IMR-90 (cell line): ENCODE measurements around the gene ANK3. TPM values are rescaled to one million over a fixed set of nuclear protein-coding genes. Genes with fewer than 3 reads are reported as not detected.

Source experiments
- ATAC-seq: fragments of 200-7000 bp; cut with Tn5 transposase; 2 replicates; pipeline ENCODE4 v1.9.1; 2020; ENCODE audit warnings: low read depth, mild to moderate bottlenecking, moderate library complexity
- BruUV-seq: library from RNA; stranded (reverse); fragments of 400-500 nt; replicated peaks from 2 replicates; lab custom pipeline; 2021; lab: Mats Ljungman, UMichigan
- CTCF ChIA-PET: fragments of 300-600 bp; formaldehyde crosslinking; extraction: SDS; loops from one replicate; lab custom pipeline; 2021; ENCODE audit warnings: antibody characterized with exemption; lab: Yijun Ruan, JAX
- POLR2A ChIA-PET: fragments of 300-600 bp; sonication (Branson Sonifier 250); formaldehyde crosslinking; loops from one replicate; lab custom pipeline; 2022; ENCODE audit warnings: antibody characterized with exemption; ENCODE audit not compliant: unreplicated experiment; lab: Charles Lee
- DNase-seq: peaks from one replicate; pipeline ENCODE4 v3.0.0; 2013
- H2AFZ ChIP-seq: replicated peaks from 2 replicates; pipeline ENCODE3; 2013; ENCODE audit warnings: low read length, mild to moderate bottlenecking; ENCODE audit not compliant: poor library complexity
- H2AK5ac ChIP-seq: 2 replicates; pipeline ENCODE4 v1.6.1; 2013; ENCODE audit warnings: low read depth, low read length, inconsistent platforms
- H2AK9ac ChIP-seq: replicated peaks from 2 replicates; pipeline ENCODE3; 2013; ENCODE audit warnings: mild to moderate bottlenecking, low read depth, low read length, moderate library complexity; ENCODE audit not compliant: poor library complexity
- H2BK120ac ChIP-seq: 2 replicates; pipeline ENCODE4 v1.6.1; 2013; ENCODE audit warnings: low read depth, low read length, inconsistent platforms
- H2BK15ac ChIP-seq: 3 replicates; pipeline ENCODE4 v1.6.1; 2013; ENCODE audit warnings: low read depth, low read length, inconsistent platforms
- H2BK20ac ChIP-seq: 2 replicates; pipeline ENCODE4 v1.6.1; 2013; ENCODE audit warnings: low read depth, mild to moderate bottlenecking, inconsistent platforms, low read length, moderate library complexity
- H2BK5ac ChIP-seq: 2 replicates; pipeline ENCODE4 v1.6.1; 2013; ENCODE audit warnings: mild to moderate bottlenecking, low read depth, low read length, inconsistent platforms; ENCODE audit not compliant: poor library complexity, severe bottlenecking
- H3K14ac ChIP-seq: replicated peaks from 2 replicates; pipeline ENCODE4 v1.6.1; 2013; ENCODE audit warnings: low read depth, low read length, inconsistent platforms
- H3K18ac ChIP-seq: 2 replicates; pipeline ENCODE4 v1.6.1; 2013; ENCODE audit warnings: low read depth, low read length, control low read depth
- H3K23ac ChIP-seq: 2 replicates; pipeline ENCODE4 v1.6.1; 2013; ENCODE audit warnings: low read depth, low read length, inconsistent platforms
- H3K27ac ChIP-seq: 2 replicates; pipeline ENCODE4 v1.5.1; 2013; ENCODE audit warnings: mild to moderate bottlenecking, control low read depth, low read length; ENCODE audit not compliant: insufficient read depth
- H3K27me3 ChIP-seq: 2 replicates; pipeline ENCODE4 v1.6.1; 2013; ENCODE audit warnings: low read length; ENCODE audit not compliant: control insufficient read depth, insufficient read depth
- H3K36me3 ChIP-seq: 2 replicates; pipeline ENCODE4 v1.6.1; 2013; ENCODE audit warnings: low read length, mixed read lengths; ENCODE audit not compliant: control insufficient read depth, insufficient read depth
- H3K4ac ChIP-seq: 2 replicates; pipeline ENCODE4 v1.6.1; 2013; ENCODE audit warnings: low read depth, low read length, inconsistent platforms
- H3K4me1 ChIP-seq: 2 replicates; pipeline ENCODE4 v1.6.1; 2013; ENCODE audit warnings: low read length, mixed read lengths; ENCODE audit not compliant: control insufficient read depth, insufficient read depth
- H3K4me2 ChIP-seq: 2 replicates; pipeline ENCODE4 v1.6.1; 2013; ENCODE audit warnings: low read depth, mild to moderate bottlenecking, control low read depth, low read length, moderate library complexity
- H3K4me3 ChIP-seq: 2 replicates; pipeline ENCODE4 v1.5.1; 2013; ENCODE audit warnings: low read depth, mild to moderate bottlenecking, control low read depth, low read length, moderate library complexity; ENCODE audit not compliant: insufficient read depth
- H3K56ac ChIP-seq: 2 replicates; pipeline ENCODE4 v1.6.1; 2013; ENCODE audit warnings: low read length, inconsistent platforms; ENCODE audit not compliant: insufficient read depth; ENCODE audit errors: extremely low read depth
- H3K79me1 ChIP-seq, 2 experiments: 2 replicates each; pipeline ENCODE4 v1.6.1; 2013; ENCODE audit warnings: low read length in 2 of 2, inconsistent platforms in 1 of 2, low read depth in 1 of 2
- H3K9ac ChIP-seq: 2 replicates; pipeline ENCODE4 v1.6.1; 2013; ENCODE audit warnings: low read depth, low read length, control low read depth
- H3K9me1 ChIP-seq: 2 replicates; pipeline ENCODE4 v1.6.1; 2013; ENCODE audit warnings: low read length, inconsistent platforms; ENCODE audit not compliant: insufficient read depth
- H3K9me3 ChIP-seq: 2 replicates; pipeline ENCODE4 v1.6.1; 2013; ENCODE audit warnings: low read length; ENCODE audit not compliant: control insufficient read depth, insufficient read depth
- H4K20me1 ChIP-seq: 2 replicates; pipeline ENCODE4 v1.6.1; 2013; ENCODE audit warnings: low read length, inconsistent platforms; ENCODE audit not compliant: insufficient read depth
- H4K5ac ChIP-seq: 2 replicates; pipeline ENCODE4 v1.6.1; 2013; ENCODE audit warnings: mild to moderate bottlenecking, low read depth, low read length, control low read depth
- H4K8ac ChIP-seq, 2 experiments: 2 replicates each; pipeline ENCODE4 v1.6.1; 2013; ENCODE audit warnings: low read depth in 2 of 2, low read length in 2 of 2, control low read depth in 1 of 2, inconsistent platforms in 1 of 2
- H4K91ac ChIP-seq: 2 replicates; pipeline ENCODE4 v1.6.1; 2013; ENCODE audit warnings: low read depth, low read length, inconsistent platforms; ENCODE audit not compliant: insufficient read depth
- MAZ ChIP-seq: IDR thresholded peaks from 2 replicates; pipeline ENCODE4 v1.6.1; 2012; ENCODE audit warnings: low read depth, mild to moderate bottlenecking, low read length, improper control_type of control experiment, moderate library complexity, borderline replicate concordance
- RFX5 ChIP-seq: IDR thresholded peaks from 2 replicates; pipeline ENCODE4 v1.8.0; 2012; ENCODE audit warnings: low read depth, mild to moderate bottlenecking, low read length, moderate library complexity
- WGBS, 2 experiments: methylation state at CpG; one replicate each; pipeline versions ENCODE4 v1.1.5 to v1.1.7; 2013; ENCODE audit warnings: missing lambda C conversion rate in 2 of 2; ENCODE audit not compliant: insufficient read length in 1 of 2; ENCODE audit errors: extremely low coverage in 2 of 2; 5-methylcytosine and 5-hydroxymethylcytosine counted together
- dilution Hi-C: fragments of 300-500 bp; cut with HindIII; formaldehyde crosslinking; loops from one replicate; pipeline ENCODE4 v1.14.3; 2018; ENCODE audit warnings: low sequenced_read_pairs; ENCODE audit not compliant: unreplicated experiment
- in situ Hi-C: fragments of 300-500 bp; cut with MboI; formaldehyde crosslinking; loops from 3 replicates; pipeline ENCODE4 v1.14.3; 2019; ENCODE audit warnings: low sequenced_read_pairs, inconsistent platforms, mixed read lengths
- intact Hi-C: fragments of 100-400 bp; cut with micrococcal nuclease; formaldehyde crosslinking; loops from 2 replicates; pipeline ENCODE4 v1.10.0; 2022
- polyA plus RNA-seq, 3 experiments: library from polyadenylated mRNA; depleted of rRNA; stranded (reverse); fragments of >200 nt; gene quantifications; 2 replicates each; pipeline ENCODE4 v1.2.3, GENCODE V29; 2012; ENCODE audit warnings: low replicate concordance in 1 of 3
- total RNA-seq: library from RNA; depleted of rRNA; stranded (reverse); fragments of >200 nt; gene quantifications from 2 replicates; pipeline ENCODE4 v1.2.3, GENCODE V29; 2012

The ANK3 gene
- total and polyA plus RNA-seq, 2 of the 4 experiments (the other 2 are of a cell fraction): 0.63 to 1.8 TPM

DNA sequence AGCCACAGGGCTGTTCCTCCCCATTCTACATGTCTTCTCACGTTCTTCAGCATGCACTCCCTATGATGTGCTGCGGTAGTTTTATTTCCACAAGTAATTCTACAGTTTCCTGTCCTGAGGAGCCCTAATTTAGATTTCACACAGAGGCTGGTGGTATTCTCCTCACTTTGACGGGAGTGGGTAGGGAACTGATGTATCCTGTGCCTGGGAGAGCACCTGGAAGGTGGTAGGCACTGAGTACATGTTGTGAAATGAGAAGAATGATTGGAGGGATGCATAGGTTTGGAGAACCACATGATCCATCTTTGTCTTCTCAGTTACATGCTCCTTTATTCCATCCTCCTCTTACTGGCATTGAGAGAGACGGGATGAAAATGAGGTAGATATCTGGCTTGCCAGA is 365.2 kb downstream of the ANK3 start:
- no peak overlapping the region for H3K4ac ChIP-seq
- TF ChIP-seq RFX5 (no peak), MAZ (no peak)
- no peaks in the 10 kb centered on the region for H3K9me1 ChIP-seq
- no peak overlapping the region for H2BK20ac ChIP-seq
- no peaks in the 10 kb centered on the region for H3K9me3 ChIP-seq
- H3K36me3 ChIP-seq: no peaks in the 10 kb centered on the region
- H3K27me3 ChIP-seq: peaks cover 8% of the 10 kb centered on the region
- H2AFZ ChIP-seq: no peak overlapping the region
- H4K91ac ChIP-seq: no peak overlapping the region
- no peak overlapping the region for H3K4me3 ChIP-seq
- H4K5ac ChIP-seq: no peak overlapping the region
- no peak overlapping the region for H2AK9ac ChIP-seq
- dilution Hi-C loops (no loop called here), intact Hi-C loops (no loop called here), in situ Hi-C loops (no loop called here)
- no peak overlapping the region for H2AK5ac ChIP-seq
- BruUV-seq: no TSS peak
- no peak overlapping the region; the same call in 1 of the 2 replicates for H3K23ac ChIP-seq
- no peak overlapping the region for H3K4me2 ChIP-seq
- DNase-seq (no peak), ATAC-seq (no peak)
- H3K18ac ChIP-seq: no peak overlapping the region
- no peaks in the 10 kb centered on the region for H4K20me1 ChIP-seq
- no peak overlapping the region for H2BK15ac ChIP-seq
- H3K4me1 ChIP-seq: no peaks in the 10 kb centered on the region
- no CpG with 5 or more reads among the region's 4 CpGs for WGBS, 2 experiments
- no peak overlapping the region for H3K27ac ChIP-seq
- H2BK120ac ChIP-seq: no peak overlapping the region
- no peaks in the 10 kb centered on the region for H3K79me1 ChIP-seq
- no peak overlapping the region for H3K9ac ChIP-seq
- ChIA-PET POLR2A (no interaction called here), CTCF (no interaction called here)
- H3K14ac ChIP-seq: no peak overlapping the region
- H4K8ac ChIP-seq: no peak overlapping the region
- H2BK5ac ChIP-seq: no peak overlapping the region
- H3K56ac ChIP-seq: no peak overlapping the region
